ENCODE data around the gene SRGAP1.

Gene SRGAP1

GRCh38 chr12:63844391-63845341 lies at the start of gene SRGAP1:
TSS of gene SRGAP1 (plus strand) at chr12:63844700. CDS start at chr12:63844817, 117 bp downstream.
- no peak for DNase-seq (ENCODE audit: low read depth)

GRCh38 chr12:63795032-63795687 lies 49.3 kb upstream of the SRGAP1 start:
- no peak for DNase-seq (ENCODE audit: low read depth)

- DNase-seq (ENCODE audit: low read depth), result no peak
Measured at GRCh38 chr12:63795944-63796343, 48.6 kb upstream of the SRGAP1 start.

- DNase-seq (ENCODE audit: low read depth), result no peak
Measured at GRCh38 chr12:63802012-63802608, 42.4 kb upstream of the SRGAP1 start.

- no peak for DNase-seq (ENCODE audit: low read depth)
Measured at GRCh38 chr12:63804746-63805145, 39.8 kb upstream of the SRGAP1 start.

GRCh38 chr12:63805704-63806672 lies 38.5 kb upstream of the SRGAP1 start:
- DNase-seq (ENCODE audit: low read depth), result no peak

- no peak for DNase-seq (ENCODE audit: low read depth)
Measured at GRCh38 chr12:63808631-63809030, 35.9 kb upstream of the SRGAP1 start.

- DNase-seq (ENCODE audit: low read depth), result no peak
Measured at GRCh38 chr12:63809566-63809965, 34.9 kb upstream of the SRGAP1 start.

GRCh38 chr12:63811334-63811733 lies 33.2 kb upstream of the SRGAP1 start:
- no peak for DNase-seq (ENCODE audit: low read depth)

GRCh38 chr12:63811755-63812154 lies 32.7 kb upstream of the SRGAP1 start:
- DNase-seq (ENCODE audit: low read depth), result no peak

GRCh38 chr12:63814146-63814772 lies 30.2 kb upstream of the SRGAP1 start:
- DNase-seq (ENCODE audit: low read depth), result no peak

- no peak for DNase-seq (ENCODE audit: low read depth)
Measured at GRCh38 chr12:63815482-63815852, 29.0 kb upstream of the SRGAP1 start.

- no peak for DNase-seq (ENCODE audit: low read depth)
Measured at GRCh38 chr12:63816031-63816430, 28.5 kb upstream of the SRGAP1 start.

- DNase-seq (ENCODE audit: low read depth), result no peak
Measured at GRCh38 chr12:63820427-63820826, 24.1 kb upstream of the SRGAP1 start.

- DNase-seq (ENCODE audit: low read depth), result no peak
Measured at GRCh38 chr12:63821781-63822251, 22.7 kb upstream of the SRGAP1 start.

- DNase-seq (ENCODE audit: low read depth), result no peak
Measured at GRCh38 chr12:63822352-63822751, 22.1 kb upstream of the SRGAP1 start.

GRCh38 chr12:63823040-63823439 lies 21.5 kb upstream of the SRGAP1 start:
- DNase-seq (ENCODE audit: low read depth), result no peak

GRCh38 chr12:63826006-63826585 lies 18.4 kb upstream of the SRGAP1 start:
- DNase-seq (ENCODE audit: low read depth), result no peak

GRCh38 chr12:63828867-63829266 lies 15.6 kb upstream of the SRGAP1 start:
- DNase-seq (ENCODE audit: low read depth), result no peak

GRCh38 chr12:63836046-63836445 lies 8.5 kb upstream of the SRGAP1 start:
- DNase-seq (ENCODE audit: low read depth), result no peak

- DNase-seq (ENCODE audit: low read depth), result no peak
Measured at GRCh38 chr12:63836936-63837335, 7.6 kb upstream of the SRGAP1 start.

All from CMK (cell line).